Heart left ventricle (tissue), 16 donors: ENCODE data around the gene RALGAPA2. TPM values are rescaled to one million over a fixed set of nuclear protein-coding genes. Genes with fewer than 3 reads are reported as not detected.

Source experiments
- ATAC-seq, 4 donors: fragments of 200-7000 bp; cut with Tn5 transposase; one replicate each; pipeline ENCODE4 v1.9.1; 2020 to 2022; ENCODE audit warnings: moderate library complexity in 4 of 4, mild to moderate bottlenecking in 3 of 4, moderate number of reproducible peaks in 1 of 4
- DNase-seq, 5 donors: peaks; one replicate each; pipeline ENCODE4 v3.0.0-alpha.2; 2020
- H3K27ac ChIP-seq, 12 donors: fragments of 200-600 bp; sonication (generic) in 4 of 12; one replicate each; pipeline versions ENCODE4 v1.5.0 to v1.8.0; 2016 to 2022; ENCODE audit warnings: mild to moderate bottlenecking in 2 of 12
- H3K27me3 ChIP-seq, 9 donors: fragments of 200-600 bp; sonication (generic) in 2 of 9; one replicate each; pipeline versions ENCODE4 v1.5.1 to v1.8.0; 2016 to 2022; ENCODE audit warnings: mild to moderate bottlenecking in 3 of 9
- H3K36me3 ChIP-seq, 9 donors: fragments of 200-600 bp; sonication (generic) in 2 of 9; one replicate each; pipeline versions ENCODE4 v1.5.0 to v1.8.0; 2018 to 2022; ENCODE audit warnings: mild to moderate bottlenecking in 2 of 9
- H3K4me1 ChIP-seq, 12 donors: fragments of 200-600 bp; sonication (generic) in 4 of 12; one replicate each; pipeline versions ENCODE4 v1.5.0 to v1.8.0; 2016 to 2022; ENCODE audit warnings: mild to moderate bottlenecking in 3 of 12
- H3K4me3 ChIP-seq, 12 donors: fragments of 200-600 bp; sonication (generic) in 4 of 12; one replicate each; pipeline versions ENCODE4 v1.5.0 to v1.8.0; 2017 to 2022; ENCODE audit warnings: mild to moderate bottlenecking in 9 of 12, moderate library complexity in 4 of 12
- H3K9me3 ChIP-seq, 12 donors: fragments of 200-600 bp; sonication (generic) in 4 of 12; one replicate each; pipeline versions ENCODE4 v1.5.0 to v1.8.0; 2016 to 2022; ENCODE audit warnings: mild to moderate bottlenecking in 1 of 12
- CTCF ChIP-seq, 12 donors: fragments of 200-600 bp; sonication (generic) in 4 of 12; IDR thresholded peaks; one replicate each; pipeline versions ENCODE4 v1.5.0 to v1.8.0; 2018 to 2022; ENCODE audit warnings: antibody characterized with exemption in 12 of 12, mild to moderate bottlenecking in 5 of 12
- POLR2A ChIP-seq, 2 donors: fragments of 450-650 bp; IDR thresholded peaks; one replicate each; pipeline ENCODE4 v1.6.1; 2017; ENCODE audit warnings: antibody characterized with exemption in 2 of 2, mild to moderate bottlenecking in 2 of 2, moderate library complexity in 2 of 2
- WGBS, 4 donors: extraction: QIAGEN DNeasy Blood & Tissue Kit in 2 of 4; methylation state at CpG; one replicate each; pipeline versions ENCODE4 v1.1.5 to v1.1.7; 2013 to 2018; 5-methylcytosine and 5-hydroxymethylcytosine counted together
- intact Hi-C, 10 donors: fragments of 100-400 bp; cut with DNase I; formaldehyde crosslinking; loops; one replicate each; pipeline versions ENCODE4 v1.11.1 to v1.14.2; 2022
- polyA plus RNA-seq, 2 donors: library from polyadenylated mRNA; stranded (reverse); fragments of 200-250 nt; gene quantifications; one replicate each; pipeline ENCODE4 v1.2.3, GENCODE V29; 2013
- total RNA-seq, 9 donors: library from RNA; depleted of rRNA in 2 of 9; stranded (reverse); fragments of >200 nt in 2 of 9; fragmentation: NEBNext Ultra II Directional in 3 of 9; extraction: Animal tissue kit (Norgen Biotek cat#: 25700) in 3 of 9; gene quantifications; one replicate each; pipeline versions ENCODE4 v1.1.0 to v1.2.4, GENCODE V29; 2016 to 2023
- donor health status: ischemic (EF 13 %, LVEDD 7.1; RV severe dilation, severe dysfunction).
- donor health status: healthy with polysubstance abuse.
- donor health status: DM: no; HTN: yes; CAD: no.
- donor health status: DM: no; HTN: no; CAD: no.
- donor health status: ischemic (EF 25% LVEDD 6.9; RV normal size, moderate dysfunction).
- donor health status: ischemic (EF 25% LVEDD 5.7; RV mildly dilated, moderate dysfunction).
- donor health status: healthy.
- donor health status: DM: yes; HTN: yes; CAD: no.
- donor health status: ischemic (EF 35%, LVEDD 5.7; RV mildly dilated, moderate dysfunction).
- donor health status: nonischemic (EF 11% LVEDD 7.7; RV severe dilation, severe dysfunction).
- donor health status: DM: yes; HTN: yes; CAD: no.
- donor health status: PGD.
- donor health status: ischemic (EF 29% LVEDD 5.4; RV normal size, mild dysfunction).
- donor health status: nonischemic (EF 23%, LVEDD 6.1; RV moderate dilation, normal function).

The RALGAPA2 gene
- total and polyA plus RNA-seq, 11 donors = 5.6 to 33.8 (median 21.4) TPM

- H3K4me3 ChIP-seq = no peak overlapping the region
- intact Hi-C loops = no loop called here
- TF ChIP-seq CTCF (IDR thresholded peaks at IDR 0.05) (no peak), POLR2A (IDR thresholded peaks at IDR 0.05) (no peak)
- WGBS, 4 donors = 95 to 99% (median 99%) methylated on average over 2 of the region's 2 CpGs
- H3K27me3 ChIP-seq = no peaks in the 10 kb centered on the region
- H3K27ac ChIP-seq = no peak overlapping the region
- H3K4me1 ChIP-seq = no peaks in the 10 kb centered on the region
- peaks cover 0 to 95% (median 88%) of the 10 kb centered on the region in 9 donors for H3K36me3 ChIP-seq
- ATAC-seq (no peak), DNase-seq (no peak)
- H3K9me3 ChIP-seq = no peaks in the 10 kb centered on the region
These were observed 211.3 kb downstream of the RALGAPA2 start for GRCh38 chr20:20501128-20501527.

- H3K4me1 ChIP-seq = no peaks in the 10 kb centered on the region
- no peak overlapping the region for H3K27ac ChIP-seq
- TF ChIP-seq POLR2A (IDR thresholded peaks at IDR 0.05) (no peak), CTCF (IDR thresholded peaks at IDR 0.05) (no peak)
- intact Hi-C loops = no loop called here
- no peak for DNase-seq
- H3K9me3 ChIP-seq = no peaks in the 10 kb centered on the region
- no peaks in the 10 kb centered on the region for H3K27me3 ChIP-seq
- peaks cover 0 to 99% (median 88%) of the 10 kb centered on the region in 9 donors for H3K36me3 ChIP-seq
- no peak overlapping the region for H3K4me3 ChIP-seq
- ATAC-seq = no peak
- 77 to 95% (median 84%) methylated on average over 1 of the region's 1 CpG for WGBS, 4 donors
These were observed 212.1 kb downstream of the RALGAPA2 start for GRCh38 chr20:20500312-20500711.

GRCh38 chr20:20499439-20499838 lies 213.0 kb downstream of the RALGAPA2 start:
- intact Hi-C loops = no loop called here
- ATAC-seq = no peak
- no peak overlapping the region for H3K27ac ChIP-seq
- DNase-seq = no peak
- no peak for TF ChIP-seq CTCF (IDR thresholded peaks at IDR 0.05)
- TF ChIP-seq POLR2A (IDR thresholded peaks at IDR 0.05) = no peak
- 82 to 89% (median 85%) methylated on average over 5 of the region's 5 CpGs for WGBS, 4 donors
- H3K27me3 ChIP-seq = no peaks in the 10 kb centered on the region
- no peaks in the 10 kb centered on the region for H3K9me3 ChIP-seq
- H3K36me3 ChIP-seq = peaks cover 0 to 99% (median 92%) of the 10 kb centered on the region in 9 donors
- H3K4me1 ChIP-seq = no peaks in the 10 kb centered on the region
- H3K4me3 ChIP-seq = no peak overlapping the region

- DNase-seq (no peak), ATAC-seq (no peak)
- no peaks in the 10 kb centered on the region for H3K9me3 ChIP-seq
- no peaks in the 10 kb centered on the region for H3K4me1 ChIP-seq
- intact Hi-C loops = no loop called here
- H3K4me3 ChIP-seq = no peak overlapping the region
- H3K27me3 ChIP-seq = no peaks in the 10 kb centered on the region
- no peak overlapping the region for H3K27ac ChIP-seq
- TF ChIP-seq POLR2A (IDR thresholded peaks at IDR 0.05) (no peak), CTCF (IDR thresholded peaks at IDR 0.05) (no peak)
- peaks cover 0 to 97% (median 87%) of the 10 kb centered on the region in 9 donors for H3K36me3 ChIP-seq
- 72 to 76% (median 74%) methylated on average over 11 of the region's 11 CpGs for WGBS, 4 donors
These were observed 214.2 kb downstream of the RALGAPA2 start for GRCh38 chr20:20498076-20498861.
